ENCODE results near the gene C13orf46. TPM values are rescaled to one million over a fixed set of nuclear protein-coding genes. Genes with fewer than 3 reads are reported as not detected.

The C13orf46 gene
- total RNA-seq, 4 donors from 2014 or later: not detected

GRCh38 chr13:113978741-113979481 lies 5.0 kb upstream of the C13orf46 start:
- H3K27me3 ChIP-seq: no peaks in the 10 kb centered on the region
- intact Hi-C loops (cut with DNase I): no loop called here
- H3K36me3 ChIP-seq: peaks cover 0 to 72% (median 0%) of the 10 kb centered on the region in 3 donors
- H3K4me1 ChIP-seq: peaks cover 0 to 21% (median 9%) of the 10 kb centered on the region in 3 donors
- no peaks in the 10 kb centered on the region for H3K9me3 ChIP-seq
- TF ChIP-seq, protein P1, sequence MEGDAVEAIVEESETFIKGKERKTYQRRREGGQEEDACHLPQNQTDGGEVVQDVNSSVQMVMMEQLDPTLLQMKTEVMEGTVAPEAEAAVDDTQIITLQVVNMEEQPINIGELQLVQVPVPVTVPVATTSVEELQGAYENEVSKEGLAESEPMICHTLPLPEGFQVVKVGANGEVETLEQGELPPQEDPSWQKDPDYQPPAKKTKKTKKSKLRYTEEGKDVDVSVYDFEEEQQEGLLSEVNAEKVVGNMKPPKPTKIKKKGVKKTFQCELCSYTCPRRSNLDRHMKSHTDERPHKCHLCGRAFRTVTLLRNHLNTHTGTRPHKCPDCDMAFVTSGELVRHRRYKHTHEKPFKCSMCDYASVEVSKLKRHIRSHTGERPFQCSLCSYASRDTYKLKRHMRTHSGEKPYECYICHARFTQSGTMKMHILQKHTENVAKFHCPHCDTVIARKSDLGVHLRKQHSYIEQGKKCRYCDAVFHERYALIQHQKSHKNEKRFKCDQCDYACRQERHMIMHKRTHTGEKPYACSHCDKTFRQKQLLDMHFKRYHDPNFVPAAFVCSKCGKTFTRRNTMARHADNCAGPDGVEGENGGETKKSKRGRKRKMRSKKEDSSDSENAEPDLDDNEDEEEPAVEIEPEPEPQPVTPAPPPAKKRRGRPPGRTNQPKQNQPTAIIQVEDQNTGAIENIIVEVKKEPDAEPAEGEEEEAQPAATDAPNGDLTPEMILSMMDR (IDR thresholded peaks at IDR 0.05): no peak
- TF ChIP-seq POLR2A (IDR thresholded peaks at IDR 0.05): no peak
- DNase-seq: no peak
- 80 to 95% methylated on average over 13 to 17 of the region's 41 CpGs for WGBS, 2 donors
- no peak overlapping the region for H3K27ac ChIP-seq
- H3K4me3 ChIP-seq: no peak overlapping the region

DNA sequence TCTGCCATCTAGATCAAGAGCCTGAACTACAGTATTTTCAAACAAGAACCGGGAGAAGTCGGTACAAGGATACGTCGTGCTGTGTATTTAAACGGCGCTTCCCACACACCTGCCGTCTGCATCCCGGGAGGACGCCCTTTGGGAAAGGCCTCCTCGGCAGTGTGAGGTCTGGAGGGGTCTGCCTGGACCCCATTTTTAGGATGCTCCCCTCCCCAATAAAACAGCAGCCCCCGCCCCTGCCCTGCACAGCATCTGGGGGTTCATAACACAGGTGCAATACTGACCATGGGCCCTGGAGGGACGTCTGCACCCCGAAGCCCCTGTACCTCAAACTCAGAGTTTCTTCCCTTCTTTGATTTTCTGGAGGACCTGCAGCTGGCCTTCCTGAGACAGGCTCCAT lies 4.1 kb upstream of the C13orf46 start:
- no peak for DNase-seq
- Histone ChIP-seq H3K4me3 (no peak overlapping the region), H3K36me3 (peaks cover 0 to 76% (median 0%) of the 10 kb centered on the region in 3 donors), H3K9me3 (no peaks in the 10 kb centered on the region), H3K4me1 (peaks cover 0 to 21% (median 9%) of the 10 kb centered on the region in 3 donors), H3K27me3 (no peaks in the 10 kb centered on the region), H3K27ac (no peak overlapping the region)
- intact Hi-C loops (cut with DNase I): no loop called here
- 86 to 88% methylated on average over 10 to 13 of the region's 13 CpGs for WGBS, 2 donors
- TF ChIP-seq POLR2A (IDR thresholded peaks at IDR 0.05): no peak
- TF ChIP-seq, protein P1 (IDR thresholded peaks at IDR 0.05): no peak

- Histone ChIP-seq H3K36me3 (peaks cover 0 to 68% (median 0%) of the 10 kb centered on the region in 3 donors), H3K9me3 (no peaks in the 10 kb centered on the region), H3K4me3 (no peak overlapping the region), H3K4me1 (peaks cover 0 to 19% (median 9%) of the 10 kb centered on the region in 3 donors), H3K27ac (peak overlapping the region in 1 of 4 donors; percentile 9), H3K27me3 (no peaks in the 10 kb centered on the region)
- intact Hi-C loops (cut with DNase I): no loop called here
- TF ChIP-seq, protein P1 (IDR thresholded peaks at IDR 0.05): no peak
- no peak for TF ChIP-seq POLR2A (IDR thresholded peaks at IDR 0.05)
- WGBS, 2 donors: 79 to 87% methylated on average over 9 to 13 of the region's 21 CpGs
- DNase-seq: no peak
Measured at GRCh38 chr13:113976711-113977684, 3.1 kb upstream of the C13orf46 start.

DNA sequence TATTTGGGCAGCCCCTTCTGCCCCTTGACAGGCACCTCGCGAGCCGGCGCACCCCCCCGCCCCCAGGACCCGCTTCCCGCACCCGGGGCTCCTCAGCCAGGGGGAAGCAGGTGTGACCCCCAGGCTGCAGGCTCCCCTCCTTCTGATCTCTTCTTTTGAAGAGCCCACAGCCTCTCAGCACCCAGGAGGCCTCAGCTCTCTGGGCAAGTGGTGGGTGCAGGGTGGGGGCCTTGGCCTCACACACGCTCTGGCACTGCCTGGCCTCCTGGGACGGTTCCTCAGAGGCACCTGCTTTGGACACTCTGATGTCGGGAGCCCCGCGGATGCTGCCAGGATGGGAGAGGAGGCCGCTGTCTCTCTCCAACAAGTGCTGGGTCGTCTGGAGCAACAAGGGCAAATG lies 1.5 kb upstream of the C13orf46 start:
- 91% methylated on average over 7 of the region's 15 CpGs; no CpG with 5 or more reads in 1 of the 2 donors for WGBS, 2 donors
- TF ChIP-seq, protein P1 (IDR thresholded peaks at IDR 0.05): no peak
- no peak for TF ChIP-seq POLR2A (IDR thresholded peaks at IDR 0.05)
- Histone ChIP-seq H3K36me3 (peaks cover 0 to 52% (median 0%) of the 10 kb centered on the region in 3 donors), H3K27me3 (no peaks in the 10 kb centered on the region), H3K27ac (no peak overlapping the region), H3K4me3 (no peak overlapping the region), H3K9me3 (no peaks in the 10 kb centered on the region), H3K4me1 (peaks cover 8 to 20% (median 10%) of the 10 kb centered on the region in 3 donors)
- intact Hi-C loops (cut with DNase I): no loop called here
- no peak for DNase-seq

Data from esophagus squamous epithelium (tissue), 5 donors.